HEK293 (cell line): Measurements from ENCODE around the gene SULT1C4.

ENCODE experiments used
- CTCF ChIA-PET: fragments of 350-600 bp; formaldehyde crosslinking; extraction: SDS; loops from one replicate; lab custom pipeline; 2021; ENCODE audit warnings: antibody characterized with exemption; lab: Yijun Ruan, JAX
- POLR2A ChIA-PET: fragments of 300-600 bp; formaldehyde crosslinking; extraction: SDS; loops from one replicate; lab custom pipeline; 2020; ENCODE audit warnings: antibody characterized with exemption, inconsistent platforms; lab: Yijun Ruan, JAX
- H3K27ac ChIP-seq: fragments of 200-500 bp; sonication (Bioruptor generic); 2 replicates; pipeline ENCODE4 v1.5.1; 2014; ENCODE audit warnings: low read depth, low read length, control low read depth, inconsistent platforms; ENCODE audit errors: extremely low read depth
- H3K36me3 ChIP-seq, 2 experiments: fragments of 200-500 bp in 1 of 2; sonication (Bioruptor generic) in 1 of 2; 1 replicate in 1 of 2; 2 replicates in 1 of 2; pipeline ENCODE4 v1.5.1; 2014 to 2017; ENCODE audit warnings: inconsistent platforms in 2 of 2, low read length in 2 of 2; ENCODE audit not compliant: control insufficient read depth in 2 of 2, insufficient read depth in 1 of 2
- H3K4me1 ChIP-seq: fragments of 200-500 bp; sonication (Bioruptor generic); 2 replicates; pipeline ENCODE4 v1.5.1; 2014; ENCODE audit warnings: mild to moderate bottlenecking, low read length, inconsistent platforms; ENCODE audit not compliant: control insufficient read depth, insufficient read depth
- H3K4me3 ChIP-seq: 2 replicates; pipeline ENCODE4 v1.5.1; 2011; ENCODE audit warnings: low read depth, mild to moderate bottlenecking, control low read depth, low read length, moderate library complexity
- H3K9me3 ChIP-seq: fragments of 200-500 bp; sonication (Bioruptor generic); 2 replicates; pipeline ENCODE4 v1.5.1; 2014; ENCODE audit warnings: low read depth, low read length, inconsistent platforms; ENCODE audit not compliant: control insufficient read depth, insufficient read depth
- FEZF1 ChIP-seq: fragments of 450-650 bp; formaldehyde crosslinking; IDR thresholded peaks from 2 replicates; pipeline ENCODE4 v1.5.1; 2016; ENCODE audit warnings: missing biosample characterization, missing genetic modification characterization
- INSM2 ChIP-seq: fragments of 450-650 bp; formaldehyde crosslinking; IDR thresholded peaks from 2 replicates; pipeline ENCODE4 v1.5.1; 2016; ENCODE audit warnings: missing biosample characterization, missing genetic modification characterization
- PRDM1 ChIP-seq: fragments of 450-650 bp; formaldehyde crosslinking; IDR thresholded peaks from 2 replicates; pipeline ENCODE4; 2016; ENCODE audit warnings: missing biosample characterization, missing genetic modification characterization
- SALL2 ChIP-seq: fragments of 450-650 bp; formaldehyde crosslinking; IDR thresholded peaks from 2 replicates; pipeline ENCODE4 v1.5.0; 2017; ENCODE audit warnings: missing biosample characterization, mild to moderate bottlenecking, missing genetic modification characterization, borderline replicate concordance
- SCRT1 ChIP-seq: fragments of 450-650 bp; formaldehyde crosslinking; IDR thresholded peaks from 2 replicates; pipeline ENCODE4 v1.5.1; 2016; ENCODE audit warnings: missing biosample characterization, missing genetic modification characterization, borderline replicate concordance
- SETDB1 ChIP-seq: IDR thresholded peaks from one replicate; pipeline ENCODE4 v1.6.1; 2017; ENCODE audit warnings: mild to moderate bottlenecking, low read length, moderate library complexity, mixed read lengths; ENCODE audit not compliant: insufficient read length
- SP3 ChIP-seq: fragments of 450-650 bp; formaldehyde crosslinking; IDR thresholded peaks from 2 replicates; pipeline ENCODE4 v1.5.1; 2016; ENCODE audit warnings: missing biosample characterization, missing genetic modification characterization
- TRIM28 ChIP-seq: IDR thresholded peaks from 2 replicates; pipeline ENCODE4 v1.6.1; 2011; ENCODE audit warnings: low read length, control low read depth, borderline replicate concordance
- ZBTB21 ChIP-seq: fragments of 450-650 bp; formaldehyde crosslinking; IDR thresholded peaks from 2 replicates; pipeline ENCODE4 v1.5.1; 2017; ENCODE audit warnings: missing biosample characterization, missing genetic modification characterization
- ZBTB26 ChIP-seq: fragments of 450-650 bp; formaldehyde crosslinking; optimal IDR thresholded peaks from 2 replicates; pipeline ENCODE3; 2016; ENCODE audit warnings: missing biosample characterization, mild to moderate bottlenecking, missing genetic modification characterization
- ZNF138 ChIP-seq: fragments of 450-650 bp; formaldehyde crosslinking; IDR thresholded peaks from 2 replicates; pipeline ENCODE4 v1.5.1; 2016; ENCODE audit warnings: missing biosample characterization, missing genetic modification characterization, borderline replicate concordance
- ZNF140 ChIP-seq: fragments of 450-650 bp; formaldehyde crosslinking; IDR thresholded peaks from 2 replicates; pipeline ENCODE4 v1.5.1; 2016; ENCODE audit warnings: missing biosample characterization, missing genetic modification characterization
- ZNF175 ChIP-seq: fragments of 450-650 bp; formaldehyde crosslinking; IDR thresholded peaks from 2 replicates; pipeline ENCODE4 v1.5.1; 2016; ENCODE audit warnings: missing biosample characterization, missing genetic modification characterization
- ZNF18 ChIP-seq: fragments of 450-650 bp; formaldehyde crosslinking; IDR thresholded peaks from 2 replicates; pipeline ENCODE4 v1.5.1; 2016; ENCODE audit warnings: missing biosample characterization, missing genetic modification characterization
- ZNF19 ChIP-seq: fragments of 450-650 bp; formaldehyde crosslinking; IDR thresholded peaks from 2 replicates; pipeline ENCODE4; 2016; ENCODE audit warnings: missing biosample characterization, missing genetic modification characterization, low read depth
- ZNF518A ChIP-seq: fragments of 450-650 bp; formaldehyde crosslinking; conservative IDR thresholded peaks from 2 replicates; pipeline ENCODE4 v1.5.1; 2016; ENCODE audit warnings: low read depth, missing biosample characterization, missing genetic modification characterization
- ZNF521 ChIP-seq: fragments of 450-650 bp; formaldehyde crosslinking; IDR thresholded peaks from 2 replicates; pipeline ENCODE4 v1.5.1; 2017; ENCODE audit warnings: missing biosample characterization, mild to moderate bottlenecking, missing genetic modification characterization
- ZNF560 ChIP-seq: fragments of 450-650 bp; formaldehyde crosslinking; IDR thresholded peaks from 2 replicates; pipeline ENCODE4 v1.5.1; 2017; ENCODE audit warnings: missing biosample characterization, missing genetic modification characterization, borderline replicate concordance
- ZNF600 ChIP-seq: fragments of 450-650 bp; formaldehyde crosslinking; IDR thresholded peaks from 2 replicates; pipeline ENCODE4 v1.5.1; 2016; ENCODE audit warnings: missing biosample characterization, missing genetic modification characterization
- ZNF660 ChIP-seq: fragments of 450-650 bp; IDR thresholded peaks from 2 replicates; pipeline ENCODE4 v1.5.1; 2018; ENCODE audit warnings: missing biosample characterization, mild to moderate bottlenecking, missing genetic modification characterization

SULT1C4 gene

GRCh38 chr2:108396845-108397244, 19.1 kb downstream of the SULT1C4 start:
- Histone ChIP-seq H3K27ac (no peak overlapping the region), H3K4me3 (no peak overlapping the region), H3K36me3 (no peaks in the 10 kb centered on the region), H3K9me3 (peaks cover 3% of the 10 kb centered on the region; the same call in 1 of the 2 replicates), H3K4me1 (no peaks in the 10 kb centered on the region)
- ChIA-PET CTCF (interaction anchor here (0.9 to 1.5 kb wide), 3 partner anchors 12 to 239 kb away, joined by 3 to 4 read pairs (median 3); no protein-coding TSS in a partner anchor), POLR2A (no interaction called here)
- no peak for TF ChIP-seq ZNF19 (tag by site-specific recombination)
- peak; percentile 42; the same call in 1 of the 2 replicates for TF ChIP-seq PRDM1 (tag by site-specific recombination)
- TF ChIP-seq INSM2 (tag by site-specific recombination), result no peak
- no peak for TF ChIP-seq ZBTB21 (tag by site-specific recombination)
- TF ChIP-seq ZNF660, result no peak

- TF ChIP-seq TRIM28 (peak; percentile 22; the same call in 1 of the 2 replicates), SETDB1 (peak; percentile 74), ZNF175 (tag by site-specific recombination) (no peak), FEZF1 (tag by site-specific recombination) (no peak), ZNF521 (tag by site-specific recombination) (no peak)
- ChIA-PET POLR2A (no interaction called here), CTCF (interaction anchor here (0.7 kb wide), 1 partner anchor 398 kb away, joined by 5 read pairs; no protein-coding TSS in a partner anchor)
Observed at GRCh38 chr2:108399479-108399878, 21.7 kb downstream of the SULT1C4 start.

GRCh38 chr2:108401800-108402199, 24.0 kb downstream of the SULT1C4 start:
- Histone ChIP-seq H3K27ac (no peak overlapping the region), H3K4me1 (no peaks in the 10 kb centered on the region), H3K36me3 (no peaks in the 10 kb centered on the region), H3K4me3 (no peak overlapping the region), H3K9me3 (peaks cover 3% of the 10 kb centered on the region; the same call in 1 of the 2 replicates)
- ChIA-PET POLR2A (no interaction called here), CTCF (interaction anchor here (0.6 kb wide), 1 partner anchor 48 kb away, joined by 5 read pairs; no protein-coding TSS in a partner anchor)
- TF ChIP-seq ZNF18 (tag by site-specific recombination), result no peak
- TF ChIP-seq ZNF518A (tag by site-specific recombination), result no peak
- no peak for TF ChIP-seq SP3 (tag by site-specific recombination)
- no peak for TF ChIP-seq ZNF560 (tag by site-specific recombination)
- TF ChIP-seq ZNF138, result no peak
- no peak for TF ChIP-seq PRDM1 (tag by site-specific recombination)
- TF ChIP-seq SALL2 (tag by site-specific recombination), result no peak
- no peak for TF ChIP-seq ZNF140 (tag by site-specific recombination)
- no peak for TF ChIP-seq ZNF600 (tag by site-specific recombination)
- TF ChIP-seq SCRT1 (tag by site-specific recombination), result no peak
- no peak for TF ChIP-seq ZBTB26 (tag by site-specific recombination)

More at GRCh38 chr2:108399479-108399878, 21.7 kb downstream of the SULT1C4 start:
- no peaks in the 10 kb centered on the region for H3K4me1 ChIP-seq
- peaks cover 3% of the 10 kb centered on the region; the same call in 1 of the 2 replicates for H3K9me3 ChIP-seq
- no peak overlapping the region for H3K27ac ChIP-seq
- no peak overlapping the region for H3K4me3 ChIP-seq
- H3K36me3 ChIP-seq, result no peaks in the 10 kb centered on the region
